K562 (cell line): Measurements from ENCODE around the gene KRT14. TPM values are rescaled to one million over a fixed set of nuclear protein-coding genes. Genes with fewer than 3 reads are reported as not detected.

Experiments
- CAMTA2 ChIP-seq: fragments of 250-450 bp; sonication (Bioruptor Pico); conservative IDR thresholded peaks from 2 replicates; pipeline ENCODE4 v1.5.1; 2022
- DPF2 ChIP-seq: fragments of 450-650 bp; IDR thresholded peaks from 2 replicates; pipeline ENCODE4 v1.6.1; 2016
- MAFG ChIP-seq: fragments of 450-650 bp; conservative IDR thresholded peaks from 2 replicates; pipeline ENCODE4 v1.6.1; 2016; ENCODE audit warnings: missing genetic modification characterization, missing compliant biosample characterization
- polyA plus RNA-seq, 8 experiments: library from polyadenylated mRNA; depleted of rRNA in 4 of 8; stranded (reverse) in 5 of 8; unstranded in 3 of 8; fragments of >200 nt; fragmentation: Nextera tagmentation in 2 of 8; fragmentation: Illumina TruSeq in 1 of 8; extraction: Ambion mirVana in 2 of 8; extraction: Trizol in 1 of 8; gene quantifications; 2 replicates each; pipeline versions ENCODE4 v1.2.1 to v1.2.3, GENCODE V29; 2011 to 2014; ENCODE audit warnings: inconsistent platforms in 1 of 8, missing spikeins in 1 of 8
- total RNA-seq, 7 experiments: library from RNA; depleted of rRNA in 6 of 7; stranded (reverse); fragments of >200 nt in 6 of 7; fragmentation: Illumina TruSeq in 2 of 7; extraction: Trizol in 2 of 7; gene quantifications; 2 replicates each; pipeline versions ENCODE4 v1.2.1 to v1.2.3, GENCODE V29; 2011 to 2021; ENCODE audit warnings: low replicate concordance in 1 of 7
- TF ChIP-seq, protein P1 (sequence below), 2 experiments: fragments of 450-650 bp in 1 of 2; sonication (generic) in 1 of 2; formaldehyde crosslinking in 1 of 2; IDR thresholded peaks; 2 replicates each; pipeline versions ENCODE4 v1.7.1 to v1.9.0; 2016 to 2022; ENCODE audit warnings: inconsistent platforms in 1 of 2, mild to moderate bottlenecking in 1 of 2, missing genetic modification reagents in 1 of 2
- TF ChIP-seq, protein P2 (sequence below), 2 experiments: fragments of 450-650 bp in 1 of 2; sonication (generic) in 1 of 2; formaldehyde crosslinking in 1 of 2; IDR thresholded peaks in 1 of 2; conservative IDR thresholded peaks in 1 of 2; 2 replicates each; pipeline versions ENCODE4 v1.6.1 to v1.8.1; 2016 to 2023; ENCODE audit warnings: mild to moderate bottlenecking in 2 of 2, moderate library complexity in 2 of 2, inconsistent platforms in 1 of 2, missing genetic modification reagents in 1 of 2

KRT14 gene
- total and polyA plus RNA-seq, 9 of the 15 experiments (the other 6 are each of a cell fraction or from before 2014, with no cell fraction given): 0.22 TPM; not detected in 8

DNA sequence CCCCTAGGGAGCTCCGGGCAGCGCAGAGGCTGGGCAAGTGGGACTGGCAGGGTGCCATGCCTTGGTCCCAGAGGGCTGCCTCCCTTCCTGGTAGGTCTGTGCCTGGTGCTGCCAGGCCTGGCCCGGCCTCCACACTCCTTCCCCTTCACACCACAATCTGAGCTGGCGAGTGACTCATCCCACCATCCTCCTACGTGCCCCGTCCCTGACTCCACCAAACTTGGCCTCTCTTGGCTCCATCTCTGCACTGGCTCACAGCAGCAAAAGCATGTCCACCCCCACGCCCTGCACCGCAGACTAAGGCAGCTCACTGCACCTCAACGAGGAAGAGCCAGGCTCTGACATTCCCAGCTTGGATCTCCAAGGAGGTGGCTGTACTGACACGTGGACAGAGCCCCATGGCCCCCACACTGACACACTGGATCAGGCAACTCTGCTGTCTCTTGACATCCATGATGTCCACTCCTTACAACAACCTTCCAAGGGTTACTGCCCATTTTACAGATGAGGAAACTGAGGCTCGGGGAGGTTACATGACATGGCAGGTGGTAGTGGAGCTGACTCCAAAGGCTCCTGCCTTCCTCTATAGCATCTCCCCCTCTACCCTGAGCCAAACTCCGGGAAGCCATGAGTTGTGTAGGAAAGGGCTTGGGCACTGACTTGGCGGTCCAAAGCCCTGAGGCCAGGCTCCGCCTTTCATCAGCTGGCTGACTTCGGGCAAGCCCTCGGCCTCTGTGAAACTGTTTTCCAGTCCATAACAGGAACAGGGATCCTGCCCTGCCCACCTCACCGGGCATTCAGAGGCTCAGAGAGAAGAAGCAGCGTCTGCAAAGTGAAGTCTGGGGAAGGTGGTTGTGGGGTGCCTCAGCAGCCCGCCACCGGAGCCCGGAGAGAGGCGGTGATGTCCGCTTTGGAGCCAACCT, 38.5 kb downstream of the KRT14 start (continued):
- TF ChIP-seq, protein P1, sequence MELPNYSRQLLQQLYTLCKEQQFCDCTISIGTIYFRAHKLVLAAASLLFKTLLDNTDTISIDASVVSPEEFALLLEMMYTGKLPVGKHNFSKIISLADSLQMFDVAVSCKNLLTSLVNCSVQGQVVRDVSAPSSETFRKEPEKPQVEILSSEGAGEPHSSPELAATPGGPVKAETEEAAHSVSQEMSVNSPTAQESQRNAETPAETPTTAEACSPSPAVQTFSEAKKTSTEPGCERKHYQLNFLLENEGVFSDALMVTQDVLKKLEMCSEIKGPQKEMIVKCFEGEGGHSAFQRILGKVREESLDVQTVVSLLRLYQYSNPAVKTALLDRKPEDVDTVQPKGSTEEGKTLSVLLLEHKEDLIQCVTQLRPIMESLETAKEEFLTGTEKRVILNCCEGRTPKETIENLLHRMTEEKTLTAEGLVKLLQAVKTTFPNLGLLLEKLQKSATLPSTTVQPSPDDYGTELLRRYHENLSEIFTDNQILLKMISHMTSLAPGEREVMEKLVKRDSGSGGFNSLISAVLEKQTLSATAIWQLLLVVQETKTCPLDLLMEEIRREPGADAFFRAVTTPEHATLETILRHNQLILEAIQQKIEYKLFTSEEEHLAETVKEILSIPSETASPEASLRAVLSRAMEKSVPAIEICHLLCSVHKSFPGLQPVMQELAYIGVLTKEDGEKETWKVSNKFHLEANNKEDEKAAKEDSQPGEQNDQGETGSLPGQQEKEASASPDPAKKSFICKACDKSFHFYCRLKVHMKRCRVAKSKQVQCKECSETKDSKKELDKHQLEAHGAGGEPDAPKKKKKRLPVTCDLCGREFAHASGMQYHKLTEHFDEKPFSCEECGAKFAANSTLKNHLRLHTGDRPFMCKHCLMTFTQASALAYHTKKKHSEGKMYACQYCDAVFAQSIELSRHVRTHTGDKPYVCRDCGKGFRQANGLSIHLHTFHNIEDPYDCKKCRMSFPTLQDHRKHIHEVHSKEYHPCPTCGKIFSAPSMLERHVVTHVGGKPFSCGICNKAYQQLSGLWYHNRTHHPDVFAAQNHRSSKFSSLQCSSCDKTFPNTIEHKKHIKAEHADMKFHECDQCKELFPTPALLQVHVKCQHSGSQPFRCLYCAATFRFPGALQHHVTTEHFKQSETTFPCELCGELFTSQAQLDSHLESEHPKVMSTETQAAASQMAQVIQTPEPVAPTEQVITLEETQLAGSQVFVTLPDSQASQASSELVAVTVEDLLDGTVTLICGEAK (IDR thresholded peaks at IDR 0.05): no peak
- TF ChIP-seq, protein P1 (CRISPR knock-in tag; IDR thresholded peaks at IDR 0.05): no peak
- TF ChIP-seq, protein P2, sequence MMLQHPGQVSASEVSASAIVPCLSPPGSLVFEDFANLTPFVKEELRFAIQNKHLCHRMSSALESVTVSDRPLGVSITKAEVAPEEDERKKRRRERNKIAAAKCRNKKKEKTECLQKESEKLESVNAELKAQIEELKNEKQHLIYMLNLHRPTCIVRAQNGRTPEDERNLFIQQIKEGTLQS (IDR thresholded peaks at IDR 0.05): peak; percentile 79
- TF ChIP-seq, protein P2 (CRISPR knock-in tag; conservative IDR thresholded peaks at IDR 0.05): no peak
- TF ChIP-seq DPF2: peak; percentile 53; the same call in 1 of the 2 replicates
- TF ChIP-seq CAMTA2 (CRISPR knock-in tag): no peak
- TF ChIP-seq MAFG: no peak
- TF ChIP-seq, all 486 proteins: peak for 30
